Right kidney (tissue), 1 donor: ENCODE data around the gene NCAM1.
"Not testable (repeated sequence)": the region's sequence is repeated elsewhere in the genome, so short reads cannot be mapped to it uniquely, and the experiment has no call there.

Experiments
- DNase-seq: peaks from one replicate; pipeline ENCODE4 v3.0.0-alpha.2; 2016

NCAM1 gene

DNA sequence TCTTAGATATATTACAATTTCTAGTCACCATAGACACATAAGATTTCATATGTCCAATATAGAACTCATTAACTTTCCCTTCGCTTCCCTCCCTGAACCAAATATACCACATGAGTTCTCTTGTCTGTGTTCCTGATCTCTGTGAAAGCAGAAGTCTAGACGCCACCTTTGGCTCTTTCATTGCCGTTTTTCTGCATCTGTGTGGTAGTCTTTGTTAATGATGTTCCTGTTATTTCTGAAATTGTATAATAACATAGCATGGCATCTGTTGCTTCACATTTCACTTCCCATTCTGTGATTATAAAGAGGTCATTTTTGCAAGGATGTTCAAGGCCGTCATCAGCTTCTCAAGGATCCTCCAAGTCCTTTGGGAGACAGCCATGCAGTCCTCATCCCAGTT, 58.5 kb downstream of the NCAM1 start:
- no peak for DNase-seq

DNA sequence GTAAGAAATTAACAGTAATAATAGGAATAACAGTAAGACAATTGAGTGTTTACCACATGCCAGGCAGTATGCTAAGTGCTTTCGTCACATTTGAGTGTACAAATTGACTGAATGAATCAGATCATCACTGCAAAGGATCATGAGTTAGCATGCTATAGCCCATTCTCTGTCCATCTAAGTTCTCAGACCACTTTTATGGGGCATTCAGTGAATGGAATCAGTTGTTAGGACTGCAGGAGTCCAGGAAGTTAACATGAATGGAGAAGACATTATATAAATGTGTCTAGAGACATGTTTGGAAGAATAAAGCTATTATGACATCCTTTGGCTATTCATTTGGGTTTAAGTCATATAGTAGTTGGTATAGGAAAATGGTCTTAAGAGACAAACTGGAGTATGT, 59.9 kb downstream of the NCAM1 start:
- no peak for DNase-seq

DNA sequence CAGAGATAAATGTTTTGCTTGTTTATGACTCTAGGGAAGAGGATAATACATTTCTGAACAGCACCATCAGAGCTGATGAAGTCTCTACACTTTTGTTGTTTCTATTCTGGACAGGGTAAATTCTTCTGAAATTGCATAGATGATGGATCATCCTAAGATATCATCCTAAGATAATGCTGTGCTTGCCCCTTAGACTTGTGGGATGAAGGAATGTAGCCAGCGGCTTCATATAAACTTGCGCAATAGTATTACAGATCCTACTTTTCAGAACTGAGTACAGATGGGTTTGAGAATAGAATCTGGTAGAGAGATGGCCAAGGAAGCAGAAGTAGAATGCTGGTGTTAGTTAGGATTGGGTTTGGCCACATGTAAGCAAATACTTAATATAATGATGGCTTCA, 61.0 kb downstream of the NCAM1 start:
- no peak for DNase-seq

DNA sequence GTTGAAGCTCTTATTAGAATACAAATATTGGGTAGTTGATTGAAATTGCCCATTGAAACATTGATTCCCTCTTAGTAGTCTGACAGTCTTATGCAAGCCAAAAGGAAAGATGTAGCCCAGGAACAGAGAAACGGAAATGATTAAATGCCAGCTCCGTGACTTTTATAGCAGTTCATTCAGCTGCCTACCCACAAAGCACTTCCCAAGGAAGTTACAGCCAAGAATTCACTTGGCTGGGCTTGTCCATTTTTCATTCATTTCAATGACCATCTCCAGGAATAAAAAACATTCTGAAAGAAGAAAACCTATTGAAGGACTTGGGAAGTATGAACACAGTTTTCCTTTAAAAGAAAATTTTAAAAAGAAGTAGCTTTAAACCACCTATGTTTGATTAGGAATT, 62.0 kb downstream of the NCAM1 start:
- DNase-seq, result no peak

DNA sequence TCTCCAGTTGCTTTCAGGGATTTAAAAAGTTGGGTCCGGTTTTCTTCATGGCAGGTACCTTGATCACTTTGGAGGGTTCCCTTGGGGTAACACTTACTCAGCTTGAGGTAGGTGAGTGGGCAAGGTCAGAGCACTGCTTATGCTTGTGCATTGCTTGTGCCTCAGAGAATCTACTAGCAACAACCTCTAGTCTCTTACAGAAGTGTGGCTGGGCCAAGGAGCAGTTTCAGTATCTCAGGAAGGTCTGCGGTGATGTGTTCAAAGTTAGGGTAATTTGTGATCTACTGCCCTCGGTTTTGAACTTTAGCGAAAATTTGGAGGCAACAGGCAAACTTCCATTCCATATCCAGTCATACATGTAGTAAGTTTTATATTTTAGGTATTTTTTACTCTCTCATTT, 62.8 kb downstream of the NCAM1 start:
- DNase-seq, result no peak

DNA sequence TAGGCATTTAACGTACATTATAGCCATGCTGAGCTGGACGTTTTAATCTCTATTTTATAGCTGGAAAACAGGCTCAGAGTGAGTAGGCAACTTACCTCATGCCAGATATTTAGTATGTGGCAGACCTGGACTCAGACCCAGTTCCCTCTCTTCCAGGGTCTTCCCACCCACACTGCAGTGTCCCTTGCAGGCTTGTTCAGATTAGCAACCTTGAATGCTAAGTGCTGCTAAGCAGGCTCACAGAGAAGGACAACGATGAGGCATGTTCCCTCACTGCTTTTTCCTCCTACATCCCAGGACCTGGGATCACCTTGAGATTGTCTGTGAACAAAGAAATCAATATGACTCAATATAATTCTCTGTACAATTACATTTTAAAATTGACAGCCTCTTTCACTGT, 65.6 kb downstream of the NCAM1 start:
- no peak for DNase-seq

DNA sequence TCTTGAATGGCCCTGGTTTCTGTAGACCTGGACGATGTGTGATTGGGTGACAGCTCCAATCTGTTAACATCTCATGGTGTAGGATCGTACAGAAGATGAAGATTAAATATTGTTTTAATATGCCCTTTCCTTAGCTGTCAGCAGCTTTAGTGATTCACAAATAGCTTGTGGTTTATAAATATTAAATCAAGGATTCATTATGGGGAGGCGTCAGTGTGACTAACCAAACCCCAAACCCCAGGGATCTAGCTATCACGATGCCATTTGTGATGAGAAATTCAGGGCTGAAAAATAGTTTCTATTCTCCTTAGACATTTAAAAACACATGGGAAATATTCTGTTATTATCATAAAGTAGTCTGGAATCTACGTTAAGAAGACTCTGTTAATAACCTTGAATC, 73.4 kb downstream of the NCAM1 start:
- DNase-seq, result no peak

DNA sequence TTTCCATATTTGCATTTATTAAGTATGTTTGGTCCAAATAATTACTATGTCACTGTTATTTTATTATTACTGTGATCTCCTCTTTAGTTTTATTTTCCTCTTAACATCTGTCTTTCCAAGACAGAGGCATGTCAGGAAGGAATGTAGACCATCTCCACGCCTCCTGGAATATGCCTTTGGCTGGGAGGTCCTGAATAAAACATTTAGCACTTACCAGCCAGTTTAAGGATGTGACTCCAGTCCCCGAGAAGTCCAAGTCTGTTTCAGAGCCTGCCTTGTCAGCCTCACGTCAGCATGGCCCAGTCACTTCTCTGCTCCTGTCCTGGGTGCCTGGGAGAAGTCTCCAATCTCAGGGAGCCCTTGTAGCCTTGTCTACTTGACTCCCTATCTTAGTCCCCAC, 74.5 kb downstream of the NCAM1 start:
- no peak for DNase-seq

DNA sequence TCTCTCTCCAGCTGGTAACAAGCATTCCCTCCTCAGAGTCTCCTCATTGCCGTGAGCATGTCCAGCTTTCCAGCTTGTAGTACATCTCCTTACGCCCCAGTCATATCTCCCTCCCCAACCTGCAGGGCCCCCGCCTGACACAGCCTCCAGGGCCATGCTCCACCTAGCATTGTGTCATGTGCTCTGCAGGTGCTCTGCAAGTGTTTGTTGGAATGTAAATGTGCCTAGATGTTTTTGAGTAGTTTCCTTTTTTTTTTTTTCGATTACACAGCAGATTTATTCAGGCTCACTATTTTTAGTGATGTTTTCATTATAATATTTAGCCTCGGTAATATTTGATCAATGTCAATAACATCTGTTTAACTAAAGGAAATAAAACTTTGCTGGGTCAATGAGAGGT, 82.5 kb downstream of the NCAM1 start:
- DNase-seq, result no peak

DNA sequence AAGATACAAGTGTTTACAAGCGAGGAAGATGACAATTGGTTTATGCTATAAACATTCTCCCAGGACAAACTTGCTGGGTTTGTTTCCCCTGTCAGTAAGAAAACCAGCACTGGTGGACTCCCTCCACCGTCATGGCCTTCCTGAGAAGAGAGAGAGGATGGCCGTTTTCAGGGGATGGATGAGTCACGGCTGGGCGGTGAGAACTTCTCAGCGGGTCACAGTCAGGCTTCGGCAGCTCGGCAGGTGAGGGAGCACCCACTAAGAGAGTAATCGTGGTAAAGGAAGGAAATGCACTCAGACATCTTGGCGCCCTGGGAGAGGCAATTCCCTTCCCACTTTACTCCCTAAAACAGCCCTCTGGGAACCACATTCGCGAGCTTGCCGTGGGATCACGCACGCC, 83.9 kb downstream of the NCAM1 start:
- DNase-seq, result no peak

GRCh38 chr11:113046866-113047265, 85.6 kb downstream of the NCAM1 start:
- no peak for DNase-seq

GRCh38 chr11:113048820-113049768, 87.9 kb downstream of the NCAM1 start:
- no peak for DNase-seq

DNA sequence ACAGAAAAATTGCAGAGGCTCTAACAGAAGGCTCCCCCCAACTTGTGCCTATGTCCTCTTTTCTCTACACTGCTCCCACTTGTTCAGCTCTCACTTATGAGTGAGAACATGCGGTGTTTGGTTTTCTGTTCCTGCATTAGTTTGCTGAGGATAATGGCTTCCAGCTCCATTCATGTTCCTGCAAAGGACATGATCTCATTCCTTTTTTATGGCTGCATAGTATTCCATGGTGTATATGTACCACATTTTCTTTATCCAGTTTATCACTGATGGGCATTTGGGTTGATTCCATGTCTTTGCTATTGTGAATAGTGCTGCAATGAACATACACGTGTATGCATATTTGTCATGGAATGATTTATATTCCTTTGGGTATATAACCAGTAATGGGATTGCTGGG, 91.8 kb downstream of the NCAM1 start:
- DNase-seq, result not testable (repeated sequence)

GRCh38 chr11:113057038-113057437, 95.8 kb downstream of the NCAM1 start:
- no peak for DNase-seq

DNA sequence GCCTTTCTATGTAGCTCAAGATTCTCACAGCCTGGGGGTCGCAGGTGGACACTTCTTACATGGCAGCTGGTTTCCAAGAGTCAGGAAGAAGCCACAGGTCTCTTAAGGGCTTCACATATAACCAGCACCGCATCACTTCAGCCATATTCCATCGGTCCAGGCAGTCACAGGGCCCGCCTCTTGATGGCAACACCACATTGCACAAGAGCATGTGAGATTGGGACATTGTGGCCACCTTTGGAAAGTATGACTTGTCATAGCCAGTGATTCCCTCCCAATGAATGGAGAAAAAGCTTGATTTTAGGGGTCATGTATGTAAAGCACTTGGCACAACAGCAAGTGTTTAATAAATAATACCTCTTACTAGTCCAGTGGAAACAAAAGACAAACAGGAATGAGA, 98.3 kb downstream of the NCAM1 start:
- no peak for DNase-seq

GRCh38 chr11:113065330-113065729, 104.1 kb downstream of the NCAM1 start:
- no peak for DNase-seq

GRCh38 chr11:113072237-113072858, 111.1 kb downstream of the NCAM1 start:
- no peak for DNase-seq

- DNase-seq, result no peak
Measured at GRCh38 chr11:113073290-113073953, 112.2 kb downstream of the NCAM1 start.

DNA sequence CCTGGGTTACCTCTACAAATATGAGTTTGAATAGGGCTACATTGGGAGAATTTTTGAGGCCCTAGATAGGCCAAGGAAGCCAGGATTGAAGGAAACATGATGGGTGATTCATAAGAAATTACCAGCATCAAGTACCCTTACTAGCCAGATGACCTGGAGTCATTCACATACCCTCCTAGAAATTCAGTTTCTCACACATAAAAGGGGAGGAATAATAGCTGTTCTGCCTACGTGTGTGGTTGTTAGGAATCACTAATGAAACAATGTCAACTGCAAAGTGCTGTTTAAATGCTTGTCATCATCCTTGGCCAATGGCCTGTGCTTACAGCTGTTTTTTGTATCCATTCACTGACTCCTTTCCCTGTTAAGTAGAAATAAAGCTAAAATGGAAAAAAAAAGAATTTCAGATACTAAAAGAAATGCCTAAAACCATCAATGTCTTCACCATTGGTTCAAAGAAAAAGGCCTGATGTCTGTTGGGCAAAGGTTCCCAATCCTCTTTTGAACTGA, 114.4 kb downstream of the NCAM1 start:
- DNase-seq, result no peak

GRCh38 chr11:113077379-113077778, 116.2 kb downstream of the NCAM1 start:
- no peak for DNase-seq

GRCh38 chr11:113082341-113082955, 121.2 kb downstream of the NCAM1 start:
- DNase-seq, result no peak

GRCh38 chr11:113083571-113083970, 122.4 kb downstream of the NCAM1 start:
- no peak for DNase-seq

- DNase-seq, result no peak
Measured at GRCh38 chr11:113084297-113084696, 123.1 kb downstream of the NCAM1 start.
